Neural cell (in vitro differentiated cells): ENCODE measurements around the gene ULBP2. TPM values are rescaled to one million over a fixed set of nuclear protein-coding genes. Genes with fewer than 3 reads are reported as not detected.

Experiments used
- H2AFZ ChIP-seq: fragments of 200-600, 300-800 bp; sonication (generic), shearing (Covaris generic); 2 replicates; pipeline ENCODE4 v1.6.0; 2014; ENCODE audit warnings: low read depth, mild to moderate bottlenecking, antibody characterized with exemption, low read length, moderate library complexity
- H3F3A ChIP-seq: fragments of 200-600 bp; shearing (Covaris generic); 2 replicates; pipeline ENCODE4 v1.6.1; 2016; ENCODE audit warnings: mild to moderate bottlenecking, moderate library complexity, mixed read lengths, antibody characterized with exemption, low read length; ENCODE audit not compliant: insufficient read depth, poor library complexity, severe bottlenecking
- H3K27ac ChIP-seq: fragments of 200-600, 300-800 bp; sonication (generic), shearing (Covaris generic); 2 replicates; pipeline ENCODE4 v1.5.1; 2014; ENCODE audit warnings: mild to moderate bottlenecking, low read length, moderate library complexity
- H3K27me3 ChIP-seq: fragments of 300-800, 200-600 bp; sonication (generic), shearing (Covaris generic); 2 replicates; pipeline ENCODE4 v1.6.0; 2014; ENCODE audit warnings: mild to moderate bottlenecking, low read depth, low read length, moderate library complexity; ENCODE audit not compliant: insufficient read depth
- H3K36me3 ChIP-seq: fragments of 300-800, 200-600 bp; sonication (generic), shearing (Covaris generic); 2 replicates; pipeline ENCODE4 v1.5.1; 2014; ENCODE audit warnings: mild to moderate bottlenecking, antibody characterized with exemption, low read length, moderate library complexity; ENCODE audit not compliant: insufficient read depth
- H3K4me2 ChIP-seq: fragments of 300-800, 200-600 bp; sonication (generic), shearing (Covaris generic); 2 replicates; pipeline ENCODE4 v1.6.0; 2014; ENCODE audit warnings: mild to moderate bottlenecking, low read length
- H3K4me3 ChIP-seq: fragments of 300-800, 200-600 bp; sonication (generic), shearing (Covaris generic); 2 replicates; pipeline ENCODE4 v1.5.1; 2014; ENCODE audit warnings: mild to moderate bottlenecking, low read length, moderate library complexity
- H3K79me2 ChIP-seq: fragments of 200-600 bp; shearing (Covaris generic); replicated peaks from 2 replicates; pipeline ENCODE4 v1.6.0; 2014; ENCODE audit warnings: mild to moderate bottlenecking, low read length, moderate library complexity; ENCODE audit not compliant: insufficient read depth
- H3K9ac ChIP-seq: fragments of 300-800, 200-600 bp; sonication (generic), shearing (Covaris generic); 2 replicates; pipeline ENCODE4 v1.6.1; 2016; ENCODE audit warnings: mild to moderate bottlenecking, low read length, mixed read lengths
- H3K9me2 ChIP-seq: fragments of 200-600 bp; shearing (Covaris generic); 2 replicates; pipeline ENCODE4 v1.6.1; 2016; ENCODE audit warnings: mild to moderate bottlenecking, low read length, mixed read lengths; ENCODE audit not compliant: insufficient read depth
- H3K9me3 ChIP-seq: fragments of 200-600, 300-800 bp; sonication (generic), shearing (Covaris generic); 2 replicates; pipeline ENCODE4 v1.6.1; 2016; ENCODE audit warnings: mild to moderate bottlenecking, mixed run types, low read length, moderate library complexity, mixed read lengths
- H4K20me1 ChIP-seq: fragments of 200-600 bp; shearing (Covaris generic); 2 replicates; pipeline ENCODE4 v1.6.1; 2016; ENCODE audit warnings: mild to moderate bottlenecking, mixed run types; ENCODE audit not compliant: insufficient read depth
- CTCF ChIP-seq: fragments of 450-650 bp; IDR thresholded peaks from 2 replicates; pipeline ENCODE4 v1.5.1; 2014; ENCODE audit warnings: antibody characterized with exemption, mild to moderate bottlenecking, moderate library complexity; ENCODE audit not compliant: poor library complexity, severe bottlenecking
- EP300 ChIP-seq: fragments of 450-650 bp; conservative IDR thresholded peaks from 2 replicates; pipeline ENCODE4 v1.6.1; 2014; ENCODE audit warnings: antibody characterized with exemption, mild to moderate bottlenecking, moderate library complexity; ENCODE audit not compliant: poor library complexity, severe bottlenecking
- EZH2 ChIP-seq: fragments of 200-600, 300-800 bp; shearing (Covaris generic), sonication (generic); IDR thresholded peaks from 2 replicates; pipeline ENCODE4 v1.6.1; 2014; ENCODE audit warnings: antibody characterized with exemption, low read length, borderline replicate concordance, mild to moderate bottlenecking; ENCODE audit not compliant: insufficient read depth, poor library complexity, severe bottlenecking
- MXI1 ChIP-seq: fragments of 450-650 bp; conservative IDR thresholded peaks from 2 replicates; pipeline ENCODE4 v1.6.1; 2014; ENCODE audit warnings: antibody characterized with exemption, mild to moderate bottlenecking; ENCODE audit not compliant: poor library complexity, severe bottlenecking
- POLR2AphosphoS5 ChIP-seq: IDR thresholded peaks from 2 replicates; pipeline ENCODE4 v1.6.1; 2012
- RAD21 ChIP-seq: fragments of 450-650 bp; conservative IDR thresholded peaks from 2 replicates; pipeline ENCODE4 v1.6.1; 2014; ENCODE audit warnings: antibody characterized with exemption, mild to moderate bottlenecking, moderate library complexity
- REST ChIP-seq: IDR thresholded peaks from 2 replicates; pipeline ENCODE4 v1.6.1; 2012; ENCODE audit warnings: borderline replicate concordance
- SMC3 ChIP-seq: fragments of 450-650 bp; conservative IDR thresholded peaks from 2 replicates; pipeline ENCODE4 v1.6.1; 2014; ENCODE audit warnings: antibody characterized with exemption, mild to moderate bottlenecking, moderate library complexity; ENCODE audit not compliant: poor library complexity
- TAF1 ChIP-seq: IDR thresholded peaks from 2 replicates; pipeline ENCODE4 v1.6.1; 2012; ENCODE audit warnings: low read depth
- polyA plus RNA-seq: library from polyadenylated mRNA; depleted of rRNA; stranded (reverse); fragments of >200 nt; gene quantifications from 2 replicates; pipeline ENCODE4 v1.2.3, GENCODE V29; 2014

ULBP2 gene
- polyA plus RNA-seq, 1 donor from 2014 or later: 1.5 TPM

DNA sequence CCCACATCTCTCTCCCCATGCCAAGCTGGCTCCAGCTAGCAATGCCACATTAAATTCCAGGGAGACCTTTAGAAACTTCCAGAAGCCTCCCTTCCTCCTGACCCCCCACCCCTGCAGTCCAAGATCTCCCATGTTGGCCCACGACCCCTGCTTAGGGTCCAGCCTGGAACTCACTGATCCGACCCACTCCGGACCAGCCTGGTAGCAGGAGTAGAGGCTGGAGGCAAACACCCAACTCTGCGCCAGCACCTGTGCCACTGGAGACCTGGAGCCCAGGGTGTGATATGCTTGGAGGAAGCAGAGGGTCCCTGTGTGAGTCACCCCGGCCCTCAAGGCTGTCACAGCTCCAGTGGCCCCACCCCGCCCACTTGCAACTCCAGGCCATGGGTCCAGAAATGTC lies 18.7 kb downstream of the ULBP2 start:
- Histone ChIP-seq H2AFZ (no peak overlapping the region), H3K9ac (no peak overlapping the region), H3K79me2 (no peaks in the 10 kb centered on the region), H3K4me3 (no peak overlapping the region), H3K9me3 (no peaks in the 10 kb centered on the region), H3K27me3 (peaks cover 97% of the 10 kb centered on the region), H3K9me2 (no peaks in the 10 kb centered on the region), H3K36me3 (no peaks in the 10 kb centered on the region), H3F3A (no peaks in the 10 kb centered on the region), H3K4me2 (no peak overlapping the region), H4K20me1 (no peaks in the 10 kb centered on the region), H3K27ac (no peak overlapping the region)
- TF ChIP-seq MXI1 (no peak), REST (no peak), TAF1 (no peak), SMC3 (no peak), EZH2 (no peak), POLR2AphosphoS5 (no peak), EP300 (no peak), RAD21 (no peak), CTCF (no peak)

GRCh38 chr6:149961728-149962425 lies 20.1 kb downstream of the ULBP2 start:
- TF ChIP-seq REST: no peak
- no peak for TF ChIP-seq CTCF
- TF ChIP-seq EZH2: no peak
- no peak for TF ChIP-seq SMC3
- no peak for TF ChIP-seq MXI1
- no peak for TF ChIP-seq RAD21
- TF ChIP-seq EP300: no peak
- TF ChIP-seq TAF1: no peak
- no peak for TF ChIP-seq POLR2AphosphoS5
- Histone ChIP-seq H4K20me1 (no peaks in the 10 kb centered on the region), H3K36me3 (no peaks in the 10 kb centered on the region), H3K4me2 (no peak overlapping the region), H3K27ac (no peak overlapping the region), H3K9me3 (no peaks in the 10 kb centered on the region), H3K27me3 (peaks cover 93% of the 10 kb centered on the region), H3K9ac (no peak overlapping the region), H3F3A (no peaks in the 10 kb centered on the region), H3K4me3 (no peak overlapping the region), H3K9me2 (no peaks in the 10 kb centered on the region), H2AFZ (no peak overlapping the region), H3K79me2 (no peaks in the 10 kb centered on the region)
